Fibroblast of skin of back (primary cell): ENCODE data around the gene FGF6.
"Not testable (repeated sequence)": the region's sequence is repeated elsewhere in the genome, so short reads cannot be mapped to it uniquely, and the experiment has no call there.

ENCODE experiments used
- DNase-seq: peaks from one replicate; pipeline ENCODE4 v3.0.0-alpha.2; 2013

FGF6 gene

DNA sequence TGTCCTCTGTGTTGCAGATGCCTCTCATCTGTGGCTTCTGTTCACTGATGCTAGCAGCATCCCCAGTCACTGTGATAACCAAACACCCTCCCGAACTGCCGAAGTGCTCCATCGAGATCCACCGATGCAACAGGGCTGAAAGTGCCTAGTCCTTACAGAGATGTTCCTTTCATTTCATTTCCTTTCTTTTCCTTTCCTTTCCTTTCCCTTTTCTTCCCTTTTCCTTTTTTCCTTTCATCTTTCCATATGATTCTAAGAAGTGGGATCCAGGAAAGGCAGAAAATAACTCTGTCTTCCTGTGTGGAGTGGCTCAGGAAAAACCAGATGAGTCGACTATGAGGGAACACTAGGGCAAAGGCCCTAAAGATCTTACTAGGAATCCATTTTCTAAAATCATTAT is 26.7 kb downstream of the FGF6 start:
- DNase-seq, result no peak

DNA sequence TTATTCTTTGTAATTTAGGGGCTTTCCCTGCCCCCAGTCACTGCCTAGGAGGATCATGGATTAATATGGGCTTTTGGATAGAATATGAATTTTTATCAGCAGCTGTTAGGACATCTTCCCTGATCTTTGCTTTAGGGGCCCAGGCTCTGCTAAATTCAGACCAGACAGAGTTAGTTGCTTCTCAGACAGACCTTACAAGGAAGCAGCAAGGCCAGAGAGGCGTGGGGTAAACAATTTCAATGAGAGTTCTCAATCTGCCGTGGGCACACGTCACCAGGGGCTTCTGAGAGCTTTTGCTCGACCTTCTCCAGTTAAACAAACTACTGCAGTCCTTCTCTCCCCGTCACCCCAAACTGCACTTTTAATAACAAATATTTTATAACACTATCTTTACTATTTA is 27.7 kb downstream of the FGF6 start:
- no peak for DNase-seq

DNA sequence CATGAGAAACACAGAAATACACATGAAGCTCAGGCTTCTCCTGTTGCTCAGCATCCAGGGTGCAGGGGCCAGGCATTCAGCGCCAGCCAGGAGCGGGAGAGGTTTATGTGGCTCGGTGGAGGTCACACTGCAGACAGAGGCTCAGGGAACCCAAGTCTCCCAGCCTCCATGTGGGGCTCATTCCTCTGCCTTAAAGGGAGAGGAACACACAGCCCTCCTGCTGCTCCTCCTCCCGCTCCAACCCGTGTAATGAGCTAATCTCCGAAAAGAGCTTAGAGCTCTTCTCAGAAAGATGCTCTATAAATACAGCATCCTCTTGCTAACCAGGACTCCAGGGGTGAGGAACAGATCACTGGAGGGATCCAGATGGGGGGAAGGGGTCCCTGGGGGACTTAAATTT is 28.2 kb downstream of the FGF6 start:
- no peak for DNase-seq

DNA sequence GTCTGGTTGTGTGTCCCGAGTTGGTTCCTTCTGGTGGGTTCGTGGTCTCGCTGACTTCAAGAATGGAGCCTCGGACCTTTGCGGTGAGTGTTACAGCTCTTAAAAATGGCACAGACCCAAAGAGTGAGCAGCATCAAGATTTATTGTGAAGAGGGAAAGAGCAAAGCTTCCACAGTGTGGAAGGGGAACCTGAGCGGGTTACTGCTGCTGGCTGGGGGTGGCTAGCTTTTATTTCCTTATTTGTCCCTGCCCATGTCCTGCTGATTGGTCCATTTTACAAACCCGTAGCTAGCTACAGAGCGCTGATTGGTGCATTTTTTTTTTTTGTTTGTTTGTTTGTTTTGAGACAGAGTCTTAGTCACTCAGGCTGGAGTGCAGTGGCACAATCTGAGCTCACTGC is 29.3 kb downstream of the FGF6 start:
- DNase-seq, result no peak

DNA sequence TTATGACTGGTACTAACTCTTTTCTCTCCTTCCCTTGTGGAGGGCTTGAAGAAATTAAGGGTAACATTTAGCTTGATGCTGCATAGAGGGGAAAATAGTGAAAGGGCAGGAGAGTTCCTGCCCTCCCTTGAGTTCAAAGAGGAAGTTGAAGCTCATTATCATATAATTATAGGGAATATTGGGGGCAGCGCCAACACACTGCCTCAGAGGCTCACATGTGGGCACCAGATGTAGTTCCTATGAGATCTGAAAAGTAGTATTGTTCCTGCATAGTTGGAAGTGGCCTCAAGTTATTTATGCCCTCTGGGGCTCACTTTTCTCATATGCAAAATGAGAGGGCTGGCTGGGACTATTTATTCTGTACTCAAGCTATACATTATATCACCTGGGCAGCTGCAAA is 33.1 kb downstream of the FGF6 start:
- DNase-seq, result no peak

GRCh38 chr12:4412056-4412455 is 33.6 kb downstream of the FGF6 start:
- DNase-seq, result no peak

GRCh38 chr12:4407136-4407535 is 38.5 kb downstream of the FGF6 start:
- DNase-seq, result no peak

DNA sequence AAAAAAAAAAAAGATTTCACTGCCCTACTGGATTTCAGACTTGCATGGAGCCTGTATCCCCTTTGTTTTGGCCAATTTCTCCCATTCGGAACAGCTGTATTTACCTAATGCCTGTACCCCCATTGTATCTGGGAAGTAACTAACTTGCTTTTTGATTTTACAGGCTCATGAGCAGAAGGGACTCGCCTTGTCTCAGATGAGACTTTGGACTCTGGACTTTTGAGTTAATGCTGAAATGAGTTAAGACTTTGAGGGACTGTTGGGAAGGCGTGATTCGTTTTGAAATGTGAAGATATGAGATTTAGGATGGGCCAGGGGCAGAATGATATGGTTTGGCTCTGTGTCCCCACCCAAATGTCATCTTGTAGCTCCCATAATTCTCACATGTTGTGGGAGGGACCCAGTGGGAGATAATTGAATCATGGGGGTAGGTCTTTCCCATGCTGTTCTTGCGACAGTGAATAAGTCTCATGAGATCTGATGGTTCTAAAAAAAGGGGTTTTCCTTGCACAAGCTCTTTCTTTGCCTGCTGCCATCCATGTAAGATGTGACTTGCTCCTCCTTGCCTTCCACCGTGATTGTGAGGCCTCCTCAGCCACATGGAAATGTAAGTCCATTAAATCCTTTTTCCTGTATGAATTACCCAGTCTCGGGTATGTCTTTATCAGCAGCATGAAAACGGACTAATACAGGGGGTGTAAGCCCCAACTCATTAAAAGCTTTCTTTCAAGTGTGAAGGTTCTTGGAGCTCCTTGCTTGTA is 40.6 kb downstream of the FGF6 start:
- DNase-seq, result not testable (repeated sequence)

DNA sequence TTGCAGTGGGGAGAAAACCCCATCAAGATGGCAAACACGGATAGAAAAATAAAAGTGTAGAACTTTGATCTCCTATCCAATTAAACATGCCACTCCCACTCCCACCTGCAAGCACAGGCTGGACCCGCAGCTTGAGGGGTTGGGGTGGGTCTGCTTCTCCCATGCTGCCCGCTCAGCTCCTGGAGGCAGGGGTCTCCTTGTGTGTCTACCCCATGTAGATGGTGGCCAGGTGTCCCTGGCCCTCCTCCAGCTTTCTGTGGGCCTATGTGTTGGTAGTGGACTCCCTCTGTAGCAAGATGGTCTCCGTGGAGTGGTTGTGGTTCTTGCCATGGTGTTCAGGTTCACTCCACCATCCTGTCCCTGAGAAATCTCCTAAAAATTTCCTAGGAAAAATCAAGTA is 42.6 kb downstream of the FGF6 start:
- no peak for DNase-seq

- no peak for DNase-seq
Observed at GRCh38 chr12:4401117-4401516, 44.5 kb downstream of the FGF6 start.

GRCh38 chr12:4395818-4396217 is 49.8 kb downstream of the FGF6 start:
- no peak for DNase-seq

GRCh38 chr12:4393211-4393610 is 52.4 kb downstream of the FGF6 start:
- DNase-seq, result no peak

GRCh38 chr12:4392223-4392742 is 53.3 kb downstream of the FGF6 start:
- no peak for DNase-seq

DNA sequence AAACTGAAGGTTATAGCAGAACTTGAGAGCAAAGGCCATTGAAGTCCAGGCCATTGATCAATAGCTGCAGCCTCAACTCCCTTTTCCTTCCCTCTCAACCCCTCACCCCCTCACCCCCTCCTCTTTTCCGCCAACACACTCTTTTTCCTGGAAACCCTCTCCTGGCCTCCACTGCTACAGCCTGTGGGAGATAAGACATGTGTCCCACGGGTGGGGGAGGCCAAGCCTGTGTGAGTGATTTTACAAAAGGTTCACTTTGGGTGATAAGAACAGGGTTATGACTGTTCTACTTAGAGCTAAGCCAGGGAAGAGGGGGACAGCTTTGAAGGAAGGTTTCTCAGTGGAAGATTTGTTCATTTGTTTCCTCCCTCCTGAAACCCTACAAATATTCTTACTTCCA is 57.0 kb downstream of the FGF6 start:
- no peak for DNase-seq

GRCh38 chr12:4388032-4388431 is 57.6 kb downstream of the FGF6 start:
- DNase-seq, result no peak

- no peak for DNase-seq
Observed at GRCh38 chr12:4387607-4388006, 58.0 kb downstream of the FGF6 start.

DNA sequence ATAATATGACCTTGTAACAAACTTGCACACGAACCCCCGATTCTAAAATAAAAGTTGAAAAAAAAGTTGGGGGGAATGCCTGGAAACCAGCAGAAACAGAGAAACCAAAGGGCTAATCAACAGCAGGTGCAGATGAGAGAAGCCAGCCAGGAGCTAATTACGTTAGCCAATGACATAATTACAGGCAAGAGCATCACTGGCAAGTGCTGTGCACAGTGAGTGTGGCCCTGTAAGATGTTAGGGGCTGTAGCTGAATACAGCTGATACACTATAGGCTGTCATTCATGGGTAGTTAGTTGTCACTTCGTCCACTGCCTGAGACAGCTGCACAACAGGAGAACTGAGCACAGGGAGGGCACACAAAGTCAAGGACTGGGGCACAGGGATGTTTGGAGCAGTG is 58.8 kb downstream of the FGF6 start:
- no peak for DNase-seq
